Sigmoid colon (tissue), 7 donors: ENCODE data around the gene DLL4. TPM values are rescaled to one million over a fixed set of nuclear protein-coding genes. Genes with fewer than 3 reads are reported as not detected.
"Not testable (repeated sequence)": the region's sequence is repeated elsewhere in the genome, so short reads cannot be mapped to it uniquely, and the experiment has no call there.

Experiments
- DNase-seq: peaks from one replicate; pipeline ENCODE4 v3.0.0-alpha.2; 2019
- H3K27ac ChIP-seq, 4 donors: fragments of 200-600 bp; sonication (generic); one replicate each; pipeline ENCODE4 v1.5.1; 2016 to 2019; ENCODE audit warnings: mild to moderate bottlenecking in 1 of 4
- H3K27me3 ChIP-seq, 3 donors: fragments of 200-600 bp; sonication (generic); one replicate each; pipeline ENCODE4 v1.5.1; 2019; ENCODE audit warnings: mild to moderate bottlenecking in 1 of 3
- H3K36me3 ChIP-seq, 4 donors: fragments of 200-600 bp; sonication (generic); one replicate each; pipeline ENCODE4 v1.5.1; 2016 to 2019
- H3K4me1 ChIP-seq, 4 donors: fragments of 200-600 bp; sonication (generic); one replicate each; pipeline ENCODE4 v1.5.1; 2017 to 2019
- H3K4me3 ChIP-seq, 4 donors: fragments of 200-600 bp; sonication (generic); one replicate each; pipeline ENCODE4 v1.5.1; 2017 to 2019; ENCODE audit warnings: mild to moderate bottlenecking in 2 of 4, moderate library complexity in 1 of 4
- H3K9me3 ChIP-seq, 4 donors: fragments of 200-600 bp in 3 of 4; sonication (generic) in 3 of 4; one replicate each; pipeline versions ENCODE4 v1.5.1 to v1.6.1; 2013 to 2019
- CTCF ChIP-seq, 4 experiments: fragments of 450-650 bp in 3 of 4; fragments of 200-600 bp in 1 of 4; IDR thresholded peaks; one replicate each; pipeline ENCODE4 v1.5.1; 2016 to 2019; ENCODE audit warnings: antibody characterized with exemption in 4 of 4, mild to moderate bottlenecking in 3 of 4, moderate library complexity in 2 of 4
- EP300 ChIP-seq, 4 donors: sonication (generic); formaldehyde crosslinking; IDR thresholded peaks; one replicate each; pipeline ENCODE4 v1.6.1; 2017; ENCODE audit warnings: antibody characterized with exemption in 4 of 4
- POLR2A ChIP-seq, 2 donors: fragments of 450-650 bp; IDR thresholded peaks; one replicate each; pipeline ENCODE4 v1.6.1; 2016; ENCODE audit warnings: antibody characterized with exemption in 2 of 2, mild to moderate bottlenecking in 2 of 2, moderate library complexity in 2 of 2
- POLR2AphosphoS5 ChIP-seq, 4 donors: sonication (generic); formaldehyde crosslinking; IDR thresholded peaks; one replicate each; pipeline ENCODE4 v1.6.1; 2017; ENCODE audit warnings: antibody characterized with exemption in 4 of 4
- whole genome bisulfite sequencing, 2 donors: extraction: QIAGEN DNeasy Blood & Tissue Kit; methylation state at CpG; one replicate each; pipeline ENCODE4 v1.1.7; 2013; 5-methylcytosine and 5-hydroxymethylcytosine counted together
- intact Hi-C: fragments of 100-400 bp; cut with DNase I; formaldehyde crosslinking; loops from one replicate; pipeline ENCODE4 v1.15.1; 2023
- polyA plus RNA-seq, 3 donors: library from polyadenylated mRNA; stranded (reverse); fragments of 200-250 nt; gene quantifications; one replicate each; pipeline ENCODE4 v1.2.3, GENCODE V29; 2013
- total RNA-seq, 4 donors: library from RNA; depleted of rRNA; stranded (reverse); fragments of >200 nt; gene quantifications; one replicate each; pipeline ENCODE4 v1.1.0, GENCODE V29; 2016
- donor health status: healthy with polysubstance abuse.
- donor health status: Bipolar disorder and iron deficiency.
- donor health status: healthy.

Gene DLL4
- total and polyA plus RNA-seq, 7 donors: 1.6 to 12.2 (median 4.3) TPM

- Histone ChIP-seq H3K27ac (no peak overlapping the region), H3K4me1 (peaks cover 0 to 33% (median 24%) of the 10 kb centered on the region in 4 donors), H3K27me3 (no peaks in the 10 kb centered on the region), H3K4me3 (no peak overlapping the region), H3K36me3 (no peaks in the 10 kb centered on the region), H3K9me3 (no peaks in the 10 kb centered on the region)
- TF ChIP-seq POLR2AphosphoS5 (IDR thresholded peaks at IDR 0.05) (no peak), EP300 (IDR thresholded peaks at IDR 0.05) (no peak), POLR2A (IDR thresholded peaks at IDR 0.05) (no peak), CTCF (IDR thresholded peaks at IDR 0.05) (no peak)
- WGBS, 2 donors: 80 to 90% methylated on average over 22 of the region's 22 CpGs
- intact Hi-C loops: loop anchor here (5.0 kb wide), 2 partner anchors 52 to 273 kb away; partner anchors contain the start of genes CHP1 and EXD1
- peak; percentile 60 for DNase-seq
Measured at GRCh38 chr15:40959331-40960141, 30.4 kb downstream of the DLL4 start.

DNA sequence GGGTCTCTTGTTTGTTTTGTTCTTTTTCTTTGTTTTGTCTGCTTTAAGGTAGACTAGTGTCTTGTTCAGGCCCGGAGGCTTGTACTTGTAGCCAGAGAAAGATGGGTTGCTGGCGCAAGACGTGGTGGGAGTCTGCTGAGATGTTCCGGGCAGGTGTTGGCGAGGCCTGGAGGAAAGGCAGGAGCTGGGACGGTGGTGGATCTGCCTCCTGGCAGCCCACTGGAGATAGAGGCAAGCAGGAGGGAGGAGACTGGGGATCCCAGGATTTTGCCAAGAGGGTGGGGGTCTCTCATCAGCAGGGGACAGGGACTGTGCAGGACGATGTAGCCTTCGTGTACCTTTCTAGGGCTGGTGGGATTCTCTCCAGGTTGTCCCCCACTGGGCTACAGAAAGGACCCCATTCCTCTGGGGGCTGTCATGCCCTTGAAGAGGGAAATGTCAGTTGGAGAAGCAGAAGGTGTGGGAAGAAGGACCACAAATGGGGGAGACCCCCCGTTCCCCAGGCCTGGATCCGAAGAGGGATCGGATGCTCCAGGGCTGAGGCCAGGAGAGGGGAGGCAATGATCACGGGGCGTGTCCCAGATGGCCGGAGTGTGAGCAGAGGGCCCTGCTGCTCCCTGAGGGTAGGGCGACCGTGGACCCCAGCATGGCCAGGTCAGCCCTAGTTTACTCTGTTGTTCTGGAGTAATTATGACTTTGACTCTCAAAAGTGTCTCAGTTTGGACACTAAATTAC, 31.2 kb downstream of the DLL4 start:
- Histone ChIP-seq H3K27me3 (no peaks in the 10 kb centered on the region), H3K27ac (no peak overlapping the region), H3K4me1 (peaks cover 0 to 31% (median 24%) of the 10 kb centered on the region in 4 donors), H3K9me3 (no peaks in the 10 kb centered on the region), H3K4me3 (no peak overlapping the region), H3K36me3 (no peaks in the 10 kb centered on the region)
- peak; percentile 37 for DNase-seq
- TF ChIP-seq EP300 (IDR thresholded peaks at IDR 0.05): no peak
- no peak for TF ChIP-seq CTCF (IDR thresholded peaks at IDR 0.05)
- TF ChIP-seq POLR2AphosphoS5 (IDR thresholded peaks at IDR 0.05): no peak
- no peak for TF ChIP-seq POLR2A (IDR thresholded peaks at IDR 0.05)
- intact Hi-C loops: no loop called here
- WGBS, 2 donors: 77 to 86% methylated on average over 16 of the region's 16 CpGs

GRCh38 chr15:40960925-40961324, 31.8 kb downstream of the DLL4 start:
- no peak for TF ChIP-seq POLR2AphosphoS5 (IDR thresholded peaks at IDR 0.05)
- TF ChIP-seq EP300 (IDR thresholded peaks at IDR 0.05): no peak
- TF ChIP-seq CTCF (IDR thresholded peaks at IDR 0.05): no peak
- no peak for TF ChIP-seq POLR2A (IDR thresholded peaks at IDR 0.05)
- 18 to 73% methylated on average over 11 of the region's 11 CpGs for WGBS, 2 donors
- DNase-seq: peak; percentile 44
- Histone ChIP-seq H3K27ac (no peak overlapping the region), H3K4me1 (peaks cover 0 to 29% (median 19%) of the 10 kb centered on the region in 4 donors), H3K4me3 (no peak overlapping the region), H3K9me3 (no peaks in the 10 kb centered on the region), H3K36me3 (no peaks in the 10 kb centered on the region), H3K27me3 (no peaks in the 10 kb centered on the region)
- intact Hi-C loops: no loop called here

GRCh38 chr15:40961740-40962139, 32.6 kb downstream of the DLL4 start:
- H3K36me3 ChIP-seq, H3K27ac ChIP-seq, H3K4me3 ChIP-seq, H3K9me3 ChIP-seq, intact Hi-C loops, H3K27me3 ChIP-seq, DNase-seq: not testable (repeated sequence)
- WGBS, 2 donors: 95% methylated on average over 25 of the region's 25 CpGs
- H3K4me1 ChIP-seq: peaks cover 0 to 29% (median 15%) of the 10 kb centered on the region in 4 donors

DNA sequence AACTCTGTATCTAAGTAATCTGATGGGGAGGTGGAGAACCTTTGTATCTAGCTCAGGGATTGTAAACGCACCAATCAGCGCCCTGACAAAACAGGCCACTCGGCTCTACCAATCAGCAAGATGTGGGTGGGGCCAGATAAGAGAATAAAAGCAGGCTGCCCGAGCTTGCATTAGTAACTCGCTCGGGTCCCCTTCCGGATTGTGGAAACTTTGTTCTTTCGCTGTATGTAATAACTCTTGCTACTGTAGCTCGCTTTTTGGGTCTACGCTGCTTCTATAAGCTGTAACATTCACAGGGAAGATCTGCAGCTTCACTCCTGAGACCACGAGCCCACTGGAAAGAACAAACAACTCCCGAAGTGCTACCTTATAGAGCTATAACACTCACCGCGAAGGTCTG, 33.2 kb downstream of the DLL4 start:
- H3K27me3 ChIP-seq, DNase-seq, intact Hi-C loops, H3K27ac ChIP-seq, H3K9me3 ChIP-seq, H3K36me3 ChIP-seq, H3K4me3 ChIP-seq: not testable (repeated sequence)
- peaks cover 0 to 26% (median 9%) of the 10 kb centered on the region in 4 donors for H3K4me1 ChIP-seq
- 95 to 96% methylated on average over 14 of the region's 14 CpGs for WGBS, 2 donors
